MM.1S (cell line): Measurements from ENCODE around the gene WIPI1.

Experiments
- CTCF ChIP-seq: fragments of 300-600 bp; sonication (generic); IDR thresholded peaks from 2 replicates; pipeline ENCODE4 v1.5.1; 2016; ENCODE audit warnings: antibody characterized with exemption, low read length, mixed read lengths
- EZH2 ChIP-seq: fragments of 300-600 bp; sonication (generic); optimal IDR thresholded peaks from 2 replicates; pipeline ENCODE3; 2017; ENCODE audit warnings: low read depth, mild to moderate bottlenecking, antibody characterized with exemption, low read length, mixed read lengths

GRCh38 chr17:68437979-68438822 lies 19.1 kb downstream of the WIPI1 start:
- TF ChIP-seq CTCF (no peak), EZH2 (no peak)
